RWPE2 (cell line): ENCODE data around the gene LMO7.
A peak's percentile ranks its signal among the peaks of the same experiment; 100 is the strongest.

ENCODE experiments used
- ATAC-seq: fragments of 200-7000 bp; cut with Tn5 transposase; 3 replicates; pipeline ENCODE4 v1.9.1; 2021; ENCODE audit warnings: low read depth
- DNase-seq: peaks from one replicate; pipeline ENCODE4 v3.0.0-alpha.2; 2020; ENCODE audit warnings: low spot score
- H3K27ac ChIP-seq: fragments of 450-650 bp; 2 replicates; pipeline ENCODE4 v1.5.1; 2017; ENCODE audit warnings: mild to moderate bottlenecking; ENCODE audit not compliant: poor library complexity, severe bottlenecking
- H3K27me3 ChIP-seq: fragments of 250-450 bp; sonication (Bioruptor Pico); 2 replicates; pipeline ENCODE4 v1.5.1; 2021; ENCODE audit warnings: mild to moderate bottlenecking, moderate library complexity; ENCODE audit not compliant: insufficient read depth, poor library complexity, severe bottlenecking
- H3K36me3 ChIP-seq: fragments of 250-450 bp; sonication (Bioruptor Pico); 2 replicates; pipeline ENCODE4 v1.5.1; 2020; ENCODE audit warnings: low read depth, mild to moderate bottlenecking, moderate library complexity
- H3K4me1 ChIP-seq: fragments of 250-450 bp; sonication (Bioruptor Pico); 2 replicates; pipeline ENCODE4 v1.5.1; 2021; ENCODE audit warnings: mild to moderate bottlenecking, moderate library complexity; ENCODE audit not compliant: insufficient read depth, poor library complexity, severe bottlenecking
- H3K4me3 ChIP-seq: fragments of 250-450 bp; sonication (Bioruptor Pico); 2 replicates; pipeline ENCODE4 v1.5.1; 2021; ENCODE audit warnings: mild to moderate bottlenecking, moderate library complexity; ENCODE audit not compliant: severe bottlenecking
- H3K9me3 ChIP-seq: fragments of 250-450 bp; sonication (Bioruptor Pico); 2 replicates; pipeline ENCODE4 v1.5.1; 2021; ENCODE audit warnings: mild to moderate bottlenecking, moderate library complexity; ENCODE audit not compliant: severe bottlenecking
- CTCF ChIP-seq: fragments of 450-650 bp; IDR thresholded peaks from one replicate; pipeline ENCODE4 v1.5.1; 2017; ENCODE audit warnings: mild to moderate bottlenecking, moderate library complexity; ENCODE audit not compliant: poor library complexity, severe bottlenecking

Gene LMO7

GRCh38 chr13:75620020-75620419 lies 16.1 kb upstream of the LMO7 start:
- no peak for TF ChIP-seq CTCF

DNA sequence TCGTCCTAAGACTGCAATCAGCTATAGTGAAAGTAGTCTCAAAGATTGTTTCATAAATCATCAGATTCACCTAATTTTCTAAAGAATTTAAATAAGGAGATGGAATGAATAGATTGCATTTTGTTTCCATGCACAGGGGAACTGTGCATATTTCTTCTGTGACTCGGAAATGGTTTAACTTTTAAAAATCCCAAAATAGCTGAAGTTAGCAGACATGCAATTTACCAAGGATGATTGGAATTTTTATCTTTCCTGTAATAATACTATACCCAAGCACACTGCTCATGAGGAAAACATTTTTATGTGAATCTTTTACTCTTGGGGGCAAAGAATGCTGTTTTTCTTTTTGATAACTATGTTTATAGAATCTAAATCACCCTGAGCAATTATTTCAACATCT lies 15.0 kb upstream of the LMO7 start:
- TF ChIP-seq CTCF: no peak
- H3K27me3 ChIP-seq: no peaks in the 10 kb centered on the region
- H3K27ac ChIP-seq: peak overlapping the region; percentile 11
- DNase-seq (no peak), ATAC-seq (no peak)
- no peak overlapping the region for H3K4me3 ChIP-seq
- no peaks in the 10 kb centered on the region for H3K4me1 ChIP-seq
- H3K36me3 ChIP-seq: no peaks in the 10 kb centered on the region
- H3K9me3 ChIP-seq: no peaks in the 10 kb centered on the region

More at GRCh38 chr13:75620020-75620419, 16.1 kb upstream of the LMO7 start:
- DNase-seq (no peak), ATAC-seq (no peak)
- H3K9me3 ChIP-seq: no peaks in the 10 kb centered on the region
- H3K27me3 ChIP-seq: no peaks in the 10 kb centered on the region
- H3K27ac ChIP-seq: no peak overlapping the region
- H3K36me3 ChIP-seq: no peaks in the 10 kb centered on the region
- H3K4me1 ChIP-seq: no peaks in the 10 kb centered on the region
- no peak overlapping the region for H3K4me3 ChIP-seq

DNA sequence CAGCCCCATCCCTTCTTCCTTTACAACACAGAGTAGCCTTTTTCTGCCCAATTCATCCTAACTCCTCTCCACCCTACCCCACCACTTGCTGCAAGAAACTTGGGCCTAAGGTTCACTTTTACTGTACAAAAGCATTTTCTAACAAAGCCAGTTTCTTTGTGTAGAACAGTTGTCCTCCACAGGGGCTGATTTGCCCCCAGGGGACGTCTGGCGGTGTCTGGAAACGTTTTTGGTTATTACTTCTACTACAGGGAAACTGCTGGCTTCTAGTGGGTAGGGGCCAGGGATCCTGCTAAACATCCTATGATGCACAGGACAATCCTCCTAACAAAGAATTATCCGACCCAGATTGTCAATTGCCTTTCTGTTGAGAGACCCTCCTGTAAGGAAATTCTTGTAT lies 7.3 kb upstream of the LMO7 start:
- no peak for DNase-seq
- H3K9me3 ChIP-seq: no peaks in the 10 kb centered on the region

GRCh38 chr13:75633285-75633684 lies 2.8 kb upstream of the LMO7 start:
- Histone ChIP-seq H3K4me1 (no peaks in the 10 kb centered on the region), H3K4me3 (no peak overlapping the region), H3K27ac (no peak overlapping the region), H3K36me3 (no peaks in the 10 kb centered on the region), H3K27me3 (no peaks in the 10 kb centered on the region), H3K9me3 (no peaks in the 10 kb centered on the region)
- ATAC-seq (peak; percentile 20; the same call in 1 of the 3 replicates), DNase-seq (no peak)
- TF ChIP-seq CTCF: no peak

More for the DNA sequence above, 7.3 kb upstream of the LMO7 start:
- no peak overlapping the region for H3K4me3 ChIP-seq
- no peak overlapping the region for H3K27ac ChIP-seq
- H3K27me3 ChIP-seq: no peaks in the 10 kb centered on the region
- no peaks in the 10 kb centered on the region for H3K4me1 ChIP-seq
- TF ChIP-seq CTCF: no peak
- ATAC-seq: no peak
- no peaks in the 10 kb centered on the region for H3K36me3 ChIP-seq

DNA sequence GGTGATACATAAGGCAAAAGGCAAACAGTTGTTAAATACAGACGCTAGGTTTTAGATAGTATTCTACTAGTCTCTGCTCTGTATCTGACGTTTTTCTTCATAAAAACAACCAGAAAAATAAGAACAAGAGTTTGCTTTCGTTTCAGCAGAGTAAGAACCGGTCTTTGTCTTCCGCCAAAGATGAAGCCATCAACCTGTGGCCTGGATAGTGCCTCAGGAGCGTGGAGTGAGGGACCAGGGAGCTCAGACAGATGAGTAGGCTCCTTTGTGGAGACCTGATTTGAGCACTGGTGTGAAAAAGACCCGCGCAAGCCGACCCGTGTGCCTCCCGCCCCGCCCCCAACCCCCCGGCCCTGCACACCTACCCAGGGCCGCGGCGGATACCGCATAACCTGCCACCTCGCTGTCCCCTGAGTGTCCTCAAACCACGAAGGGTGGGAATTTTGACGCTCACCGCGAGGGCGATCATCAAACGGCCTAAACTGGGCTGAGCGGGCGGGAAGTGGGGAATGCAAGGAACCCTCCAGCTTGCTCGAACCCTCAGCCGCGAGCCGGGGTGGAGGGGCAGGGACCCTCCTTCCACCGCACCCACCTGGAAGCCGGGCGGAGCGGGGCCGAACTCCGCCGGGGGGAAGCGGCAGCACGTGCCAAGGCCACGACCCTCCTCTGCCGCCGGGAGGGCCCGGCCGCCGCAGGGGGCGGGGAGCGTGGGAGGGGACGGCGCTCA lies 866 bp upstream of the LMO7 start:
- no peak for TF ChIP-seq CTCF
- Histone ChIP-seq H3K27ac (no peak overlapping the region), H3K4me1 (no peaks in the 10 kb centered on the region), H3K27me3 (no peaks in the 10 kb centered on the region), H3K9me3 (no peaks in the 10 kb centered on the region), H3K36me3 (no peaks in the 10 kb centered on the region), H3K4me3 (peak overlapping the region; percentile 51)
- ATAC-seq: no peak
- no peak for DNase-seq
